Measurements from ENCODE around the gene PARVB.
"Not testable (repeated sequence)": the region's sequence is repeated elsewhere in the genome, so short reads cannot be mapped to it uniquely, and the experiment has no call there.

Gene PARVB

DNA sequence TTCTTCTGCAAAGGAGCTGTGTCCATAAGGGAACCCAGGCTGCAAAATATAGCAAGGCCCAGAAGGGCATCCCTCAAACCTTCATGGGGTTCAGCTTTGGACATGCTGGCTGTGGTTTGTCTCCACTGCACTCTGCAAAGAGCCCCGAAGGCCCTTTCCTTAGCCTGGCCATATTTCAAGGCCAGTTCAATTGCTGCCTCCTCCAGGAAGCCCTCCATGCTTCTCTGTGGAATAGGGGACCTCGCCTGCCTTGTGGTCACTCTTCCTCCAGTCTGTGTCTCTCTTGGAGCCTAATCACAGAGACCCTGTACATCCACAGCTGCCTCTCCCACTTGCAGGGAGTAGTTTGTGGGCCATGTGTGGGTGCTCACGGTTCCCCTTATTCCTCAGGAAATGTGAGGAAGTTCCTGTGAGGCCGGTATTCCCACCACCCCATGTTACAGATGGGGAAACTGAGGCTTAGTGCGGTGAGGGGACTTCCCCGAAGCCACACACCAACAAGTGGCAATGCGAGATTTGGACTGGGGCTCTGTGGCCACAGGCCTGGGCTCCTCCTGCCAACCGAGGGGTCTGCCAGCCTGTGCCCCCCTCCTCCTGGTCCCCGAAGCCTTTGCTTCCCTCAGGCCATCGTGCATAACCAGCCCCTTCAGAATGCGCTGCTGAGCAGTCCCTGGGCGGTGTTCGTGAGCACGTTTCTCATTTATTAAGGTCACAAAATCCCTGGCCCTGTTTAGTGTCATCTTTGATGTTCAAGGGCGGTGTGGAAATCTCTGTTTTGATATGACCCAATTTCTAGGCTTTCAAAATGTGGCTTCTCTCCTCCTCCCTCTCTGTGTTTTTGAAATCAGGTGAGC lies 65.8 kb downstream of the PARVB start:
- no peak for DNase-seq

DNA sequence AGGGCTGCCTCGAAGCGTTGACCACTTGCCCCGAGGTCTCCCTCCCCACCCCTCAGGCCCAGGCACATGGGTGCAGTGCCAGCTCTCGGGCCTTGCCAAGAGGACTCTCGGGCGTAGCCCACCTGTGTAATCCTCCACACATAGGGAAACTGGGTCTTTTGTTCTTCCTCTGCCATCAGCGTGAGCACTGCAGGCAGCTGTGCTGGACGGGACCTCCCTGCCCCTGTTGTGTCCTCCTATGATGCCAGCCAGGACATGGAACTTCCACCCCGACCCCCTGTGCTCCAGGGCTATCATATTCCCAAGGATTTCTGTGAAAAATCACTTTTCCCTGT lies 66.4 kb downstream of the PARVB start:
- DNase-seq: no peak

DNA sequence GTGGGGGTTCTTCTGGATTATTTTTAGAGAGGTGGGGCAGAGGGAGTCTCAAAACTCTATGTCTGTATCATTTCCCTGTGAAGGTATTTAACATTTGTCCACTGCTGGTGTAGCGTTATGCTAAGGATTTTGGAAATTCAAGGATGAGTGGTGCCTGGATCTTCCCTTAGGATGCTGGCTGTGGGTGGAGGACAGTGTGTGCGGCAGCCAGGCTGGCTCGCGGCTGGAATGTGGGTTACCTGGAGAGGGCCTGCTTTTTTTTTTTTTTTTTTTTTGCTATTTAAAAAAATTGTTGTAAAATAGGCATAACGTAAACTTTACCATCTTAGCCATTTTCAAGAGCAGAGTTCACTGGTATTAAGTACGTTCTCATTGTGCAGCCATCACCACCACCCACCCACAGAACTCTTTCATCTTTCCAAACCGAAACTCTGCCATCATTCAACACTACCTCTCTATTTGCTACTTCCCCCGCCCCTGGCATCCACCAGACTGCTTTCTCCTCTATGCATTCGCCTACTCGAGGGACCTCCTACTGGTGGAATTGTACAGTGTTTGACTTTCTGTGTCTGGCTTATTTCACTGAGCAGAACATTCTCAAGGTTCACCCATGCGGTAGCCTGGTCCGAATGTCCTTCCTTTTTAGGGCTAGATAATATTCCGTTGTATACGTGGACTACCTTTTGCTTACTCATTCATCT lies 67.1 kb downstream of the PARVB start:
- DNase-seq: no peak

DNA sequence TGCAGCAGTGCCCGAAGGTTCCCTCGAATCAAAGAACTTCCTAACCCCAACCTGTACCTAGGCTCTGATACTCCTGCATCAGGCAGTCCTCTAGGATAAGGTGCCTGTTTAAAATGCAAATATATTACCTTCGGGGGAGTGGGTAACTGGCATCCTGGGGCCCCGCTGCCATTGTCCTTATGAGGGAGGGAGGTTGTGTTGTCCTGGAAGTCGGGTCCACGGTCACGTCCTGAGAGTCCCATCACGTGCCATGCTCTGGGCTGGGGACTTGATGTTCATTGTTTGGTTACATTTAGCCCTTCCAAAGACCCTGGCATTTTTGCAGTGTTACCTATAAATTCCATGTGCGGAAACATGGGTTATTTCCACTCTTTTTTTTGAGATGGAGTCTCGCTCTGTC lies 67.6 kb downstream of the PARVB start:
- DNase-seq: no peak

DNA sequence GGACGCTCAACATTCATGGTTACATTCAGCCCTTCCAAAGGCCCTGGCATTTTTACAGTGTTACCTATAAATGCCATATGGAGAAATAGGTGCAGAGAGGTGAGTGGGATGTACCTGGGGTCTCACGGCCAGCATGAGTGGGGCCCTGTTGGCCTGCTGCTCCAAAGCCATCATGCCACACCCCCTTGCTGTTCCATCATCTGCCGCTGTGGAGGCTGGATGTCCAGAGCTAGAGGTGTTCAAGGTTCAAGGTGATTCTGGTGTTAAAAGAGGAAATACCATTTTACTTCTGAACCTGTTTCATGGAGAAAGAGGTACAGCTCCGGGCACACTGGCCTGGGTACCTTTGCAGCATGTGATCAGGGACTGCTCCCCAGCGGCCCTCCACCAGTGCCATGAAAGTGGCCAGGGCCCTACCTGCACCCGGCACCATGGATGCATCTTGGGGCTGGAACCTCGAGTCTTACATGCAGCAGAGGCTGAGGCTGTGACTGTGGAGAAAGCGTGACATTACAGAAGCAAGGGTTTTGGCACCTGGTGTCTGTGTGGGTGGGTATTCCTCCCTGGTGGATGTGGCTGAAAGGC lies 68.6 kb downstream of the PARVB start:
- DNase-seq: no peak

DNA sequence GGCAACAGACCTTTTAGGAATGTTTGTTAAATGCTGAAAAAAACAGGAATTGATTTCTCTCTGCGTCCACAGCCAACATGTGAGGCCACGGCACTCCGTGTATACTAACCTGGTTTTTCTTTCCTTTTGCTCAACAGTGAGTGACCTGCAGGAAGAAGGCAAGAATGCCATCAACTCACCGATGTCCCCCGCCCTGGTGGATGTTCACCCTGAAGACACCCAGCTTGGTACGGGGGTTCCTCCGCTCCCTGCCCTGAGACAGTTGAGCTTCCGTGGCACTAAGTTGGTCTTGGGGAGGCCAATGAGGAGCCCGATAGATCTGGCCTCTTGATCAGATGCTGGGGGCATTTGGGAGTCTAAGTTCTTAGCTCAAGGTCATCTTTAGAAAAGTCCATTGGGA lies 69.7 kb downstream of the PARVB start:
- no peak for DNase-seq

DNA sequence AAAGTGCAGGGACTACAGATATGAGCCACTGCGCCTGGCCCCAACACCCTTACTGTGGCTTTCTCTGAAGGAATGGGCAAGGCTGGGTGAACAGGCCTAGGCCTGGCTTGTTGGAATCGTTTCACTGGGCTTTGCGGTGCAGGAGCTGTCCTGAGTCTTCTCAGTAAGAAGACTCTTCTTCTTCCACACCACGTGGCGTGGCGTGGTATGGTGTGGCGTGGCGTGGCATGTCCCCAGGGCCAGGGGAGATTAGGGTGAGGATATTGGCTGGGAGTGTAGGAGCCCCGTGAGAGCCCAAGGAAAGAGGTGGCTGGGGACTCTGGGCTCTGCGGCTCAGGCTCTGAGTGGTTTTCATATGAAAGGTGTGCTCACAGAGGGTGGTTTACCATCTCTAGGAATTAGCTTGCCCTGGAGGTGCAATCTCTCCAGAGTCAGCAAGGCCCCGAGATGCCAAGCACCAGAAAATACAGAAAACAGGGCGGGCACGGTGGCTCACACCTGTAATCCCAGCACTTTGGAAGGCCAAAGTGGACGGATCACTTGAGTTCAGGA lies 70.7 kb downstream of the PARVB start:
- no peak for DNase-seq

DNA sequence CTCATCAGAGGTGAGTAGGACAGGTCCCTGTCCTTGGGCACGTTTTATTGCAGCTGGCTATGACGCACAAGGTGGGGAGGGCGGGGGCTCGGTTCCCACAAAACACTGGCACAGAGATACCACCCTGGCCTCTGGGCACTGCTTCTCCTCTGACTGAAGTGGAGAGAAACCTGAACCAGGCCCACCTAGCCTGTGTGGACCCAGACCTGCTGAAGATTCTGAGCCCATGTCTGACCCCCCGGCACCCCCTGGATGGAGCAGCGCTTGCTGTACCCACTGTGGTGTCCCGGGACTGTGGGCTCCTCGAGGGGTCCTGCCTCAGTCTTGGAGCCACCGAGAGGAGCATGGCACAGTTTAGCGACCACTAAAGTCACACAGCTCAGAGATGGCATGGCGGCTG lies 72.6 kb downstream of the PARVB start:
- no peak for DNase-seq

DNA sequence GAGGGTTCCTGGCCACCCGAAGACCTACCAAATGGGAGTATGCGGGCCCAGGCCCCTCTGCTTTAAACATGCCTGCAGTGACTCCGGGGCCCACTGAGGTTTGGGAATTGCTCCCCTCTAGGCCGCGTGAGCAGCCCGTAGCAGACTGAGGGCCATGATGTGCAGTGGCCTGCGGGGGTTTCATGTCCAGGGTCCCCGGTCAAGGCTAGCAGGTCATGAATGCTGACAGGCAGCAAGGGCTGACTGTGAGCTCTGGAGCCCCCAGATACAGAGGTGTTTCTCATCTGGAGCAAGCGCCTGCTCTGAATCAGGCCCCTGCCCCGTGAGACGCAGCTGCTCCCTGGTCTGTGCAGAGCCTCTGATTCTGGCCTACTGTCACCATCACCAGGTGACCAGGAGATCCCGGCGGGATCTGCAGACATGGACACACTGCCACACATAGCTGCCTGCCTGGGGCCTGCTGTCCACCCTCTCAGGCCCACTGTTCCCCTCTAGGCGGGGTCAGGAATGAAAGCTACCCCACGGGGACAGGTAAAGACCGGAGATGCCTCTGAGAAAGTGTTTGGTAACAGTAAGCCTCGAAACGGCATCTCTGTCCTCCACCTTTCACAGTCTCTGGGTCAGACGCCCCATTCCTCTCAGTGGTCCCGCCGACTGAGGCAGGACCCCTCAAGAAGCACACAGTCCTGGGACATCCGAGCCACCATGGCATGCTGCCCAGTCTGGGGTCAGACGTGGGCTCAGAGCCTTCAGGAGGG lies 73.3 kb downstream of the PARVB start:
- no peak for DNase-seq

DNA sequence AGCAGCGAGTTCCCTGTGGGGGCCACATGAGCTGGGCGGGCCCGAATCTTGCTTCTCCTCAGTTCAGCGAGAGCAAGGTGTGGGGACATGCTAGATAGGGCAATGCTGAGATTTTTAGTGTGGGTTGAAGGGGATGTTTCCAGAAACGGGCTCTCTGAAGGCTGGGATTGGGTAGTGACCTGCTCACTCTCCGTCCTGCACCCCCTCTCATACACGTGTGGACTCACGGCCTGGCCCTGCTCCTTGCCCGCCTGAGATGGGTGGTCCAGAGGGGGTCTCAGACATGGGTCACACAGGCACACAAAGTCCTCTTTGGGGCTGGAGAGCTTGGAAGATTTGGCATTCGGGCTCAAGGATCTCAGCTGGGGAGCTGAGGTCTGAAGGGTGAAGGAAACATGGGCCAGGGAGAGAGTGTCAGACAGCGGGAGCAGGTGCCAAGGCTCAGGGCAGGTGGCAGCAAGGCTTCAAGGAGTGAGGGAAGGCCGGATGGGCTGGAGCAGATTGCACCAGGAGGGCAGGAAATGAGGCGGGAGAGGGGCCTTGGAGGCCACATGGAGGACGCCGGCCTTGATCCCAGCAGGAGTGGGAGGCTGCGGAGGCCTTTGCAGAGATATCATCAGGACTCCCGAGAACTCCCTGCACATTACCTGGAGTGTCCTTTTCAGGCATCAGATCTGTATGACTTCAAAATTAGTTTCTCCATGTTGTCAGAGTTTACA lies 74.1 kb downstream of the PARVB start:
- no peak for DNase-seq

DNA sequence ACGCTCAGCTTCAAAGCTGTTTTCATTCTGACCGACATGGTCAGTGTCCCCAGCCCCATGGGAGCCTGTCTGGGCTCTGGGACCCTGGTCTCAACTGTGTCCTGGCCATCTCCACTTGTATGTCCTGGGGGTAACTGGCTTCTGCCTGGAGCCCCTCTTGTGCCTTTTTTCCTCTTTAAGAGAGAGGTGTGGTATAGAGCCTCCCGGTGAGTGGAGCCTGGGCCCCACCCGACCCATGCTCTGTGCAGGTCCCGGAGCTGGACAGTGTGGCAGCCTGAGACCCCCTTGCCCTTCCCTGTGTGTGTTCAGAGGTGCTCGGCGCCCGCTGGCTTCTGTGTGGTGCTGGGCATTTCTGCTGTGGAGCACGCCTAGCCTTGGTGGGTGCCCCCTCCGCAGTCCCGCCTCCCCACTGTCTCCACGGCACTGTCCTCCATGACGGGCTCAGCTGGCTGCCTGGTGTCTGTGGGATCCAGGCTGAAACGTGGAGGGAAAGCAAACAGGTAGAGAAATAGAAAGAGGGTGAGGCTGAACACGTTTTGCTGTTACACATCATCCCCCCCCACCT lies 74.9 kb downstream of the PARVB start:
- no peak for DNase-seq

DNA sequence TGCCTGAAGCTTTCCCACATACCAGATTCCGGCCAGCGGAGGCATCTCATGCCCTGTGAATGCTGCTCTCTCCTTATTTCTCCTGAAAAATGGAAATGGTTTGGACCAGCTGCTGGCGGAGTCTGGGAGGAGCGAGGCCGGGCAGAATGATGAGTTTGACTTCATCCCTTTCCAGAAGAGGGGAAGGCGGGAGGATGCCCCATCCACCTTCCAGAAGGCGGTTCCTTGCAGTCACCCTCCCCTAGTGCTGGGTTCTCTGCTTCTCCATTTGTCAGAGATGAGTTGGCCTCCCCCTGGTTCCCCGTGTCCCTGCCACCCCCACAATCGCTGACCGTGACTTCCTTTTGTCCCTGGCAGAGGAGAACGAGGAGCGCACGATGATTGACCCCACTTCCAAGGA lies 75.6 kb downstream of the PARVB start:
- DNase-seq: no peak

DNA sequence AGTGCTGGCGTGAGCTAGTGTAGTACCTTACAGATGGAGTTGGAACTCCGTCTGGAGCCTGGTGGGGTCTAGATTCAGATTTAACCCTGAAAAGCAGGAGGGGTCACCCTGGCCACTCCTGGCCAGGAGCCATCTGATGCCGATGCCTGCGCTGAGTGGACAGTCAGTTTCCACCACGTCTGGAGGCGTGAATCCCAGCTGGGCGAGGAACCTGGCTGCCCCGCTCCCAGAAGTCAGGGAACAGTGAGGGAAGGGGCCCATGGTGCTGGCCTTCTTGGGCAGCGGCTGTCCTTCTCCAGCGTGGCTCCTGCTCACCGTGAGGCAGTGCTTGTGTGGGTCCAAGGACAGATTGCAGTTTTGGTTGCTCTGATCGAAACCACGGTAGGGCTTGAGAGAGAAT lies 76.3 kb downstream of the PARVB start:
- DNase-seq: no peak

DNA sequence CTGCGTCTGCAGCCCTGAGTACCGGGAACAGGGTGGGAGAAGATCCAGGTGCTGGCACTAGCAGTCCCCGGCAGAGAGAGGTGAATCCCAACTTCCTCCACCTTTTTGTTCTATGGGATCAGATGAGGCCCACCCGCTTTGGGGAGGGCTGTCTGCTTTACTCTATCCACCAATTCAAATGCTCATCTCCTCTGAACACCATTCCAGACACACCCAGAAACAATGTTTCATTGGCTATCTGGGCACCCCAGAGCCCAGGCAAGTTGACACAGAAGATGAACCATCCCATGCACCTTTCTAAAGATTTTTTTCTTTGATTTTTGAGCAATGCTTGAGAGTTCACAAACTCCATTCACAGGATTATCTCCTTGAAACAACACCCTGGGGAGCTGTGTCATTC lies 78.0 kb downstream of the PARVB start:
- no peak for DNase-seq

DNA sequence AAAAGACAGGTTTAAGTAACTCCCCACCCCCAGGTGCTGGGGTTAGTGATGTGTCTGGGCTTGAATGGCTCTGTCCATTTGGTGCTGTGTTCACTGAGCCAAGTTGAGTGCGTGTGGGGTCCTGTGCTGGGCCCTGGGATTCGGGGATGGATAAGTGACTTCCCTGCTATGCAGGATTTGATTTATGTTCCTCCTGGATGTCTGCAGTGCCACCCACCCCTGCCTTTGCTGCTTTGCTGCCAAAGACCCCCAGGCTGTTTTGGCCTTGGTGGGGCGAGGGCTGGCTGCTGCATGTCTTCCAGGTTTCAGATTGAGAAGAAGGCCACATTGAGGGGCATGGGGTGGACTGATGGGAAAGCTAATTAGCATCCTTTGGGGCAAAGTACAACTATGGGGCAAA lies 78.8 kb downstream of the PARVB start:
- no peak for DNase-seq

DNA sequence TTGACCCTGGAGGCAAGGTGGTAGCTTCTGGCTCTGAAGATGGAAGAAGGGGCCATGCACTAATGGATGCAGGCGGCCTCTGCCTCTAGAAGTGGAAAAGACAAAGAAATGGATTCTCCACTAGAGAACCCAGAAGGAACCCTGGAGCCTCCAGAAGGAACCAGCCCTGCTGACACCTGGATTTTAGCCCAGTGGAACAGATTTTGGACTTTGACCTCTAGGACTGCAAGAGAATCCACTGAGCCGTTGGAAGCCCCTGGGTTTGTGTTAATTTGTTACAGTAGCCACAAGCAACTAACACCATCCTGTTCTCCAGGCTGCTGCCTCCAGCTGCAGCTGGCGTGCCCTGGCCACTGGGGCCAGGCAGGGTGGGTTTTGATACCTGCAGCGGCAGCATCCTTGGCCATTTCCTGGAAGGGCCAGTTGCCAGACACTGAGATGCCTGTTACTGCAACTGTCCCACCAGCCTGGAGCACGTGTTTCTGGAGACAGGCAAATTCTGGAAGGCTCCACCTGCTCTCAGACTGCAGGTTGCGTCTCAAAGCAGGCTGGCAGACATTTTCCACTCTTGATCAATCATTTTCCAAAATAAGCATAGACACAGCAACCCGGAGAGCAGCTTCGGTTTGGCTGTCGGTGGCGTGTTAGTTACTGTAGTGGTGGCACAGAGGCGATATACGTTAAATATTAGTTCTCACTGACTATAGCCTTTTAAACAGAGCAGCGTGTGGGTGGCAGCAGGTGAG lies 79.8 kb downstream of the PARVB start:
- DNase-seq: no peak

DNA sequence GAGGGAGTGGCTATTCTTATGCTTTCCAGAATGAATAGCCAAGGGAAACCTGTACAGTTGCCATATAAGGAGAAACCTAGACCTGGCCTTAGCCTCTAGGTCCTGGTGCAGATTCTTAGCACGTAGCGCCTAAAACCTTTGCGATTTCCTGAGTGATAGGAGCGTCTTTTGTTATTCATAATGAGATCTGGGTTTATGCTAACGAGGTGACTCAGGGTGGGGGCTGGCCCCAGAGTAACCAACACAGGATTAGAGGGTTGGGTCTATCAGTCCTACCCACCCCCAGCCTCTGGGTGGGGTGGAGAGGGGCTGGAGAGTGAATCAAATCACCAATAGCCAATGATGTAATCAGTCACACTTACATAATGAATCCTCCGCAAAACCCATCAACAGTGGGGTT lies 83.2 kb downstream of the PARVB start:
- no peak for DNase-seq

DNA sequence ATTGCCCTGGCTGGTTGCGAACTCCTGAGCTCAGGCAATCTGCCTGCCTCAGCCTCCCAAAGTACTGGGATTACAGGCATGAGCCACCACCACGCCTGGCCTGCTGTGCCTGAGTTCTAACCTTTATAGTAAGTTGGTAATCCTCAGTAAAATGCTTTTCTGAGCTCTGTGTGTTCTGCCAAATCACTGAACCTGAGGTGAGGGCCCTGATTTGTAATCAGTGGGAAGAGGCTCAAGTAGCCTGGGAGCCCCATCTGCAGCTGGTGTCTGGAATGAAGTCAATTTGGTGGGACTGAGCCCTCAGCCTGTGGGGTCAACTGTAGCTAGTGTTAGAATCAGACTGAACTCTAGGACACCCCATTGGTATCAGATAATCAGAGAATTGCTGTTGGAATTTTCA lies 84.0 kb downstream of the PARVB start:
- no peak for DNase-seq

DNA sequence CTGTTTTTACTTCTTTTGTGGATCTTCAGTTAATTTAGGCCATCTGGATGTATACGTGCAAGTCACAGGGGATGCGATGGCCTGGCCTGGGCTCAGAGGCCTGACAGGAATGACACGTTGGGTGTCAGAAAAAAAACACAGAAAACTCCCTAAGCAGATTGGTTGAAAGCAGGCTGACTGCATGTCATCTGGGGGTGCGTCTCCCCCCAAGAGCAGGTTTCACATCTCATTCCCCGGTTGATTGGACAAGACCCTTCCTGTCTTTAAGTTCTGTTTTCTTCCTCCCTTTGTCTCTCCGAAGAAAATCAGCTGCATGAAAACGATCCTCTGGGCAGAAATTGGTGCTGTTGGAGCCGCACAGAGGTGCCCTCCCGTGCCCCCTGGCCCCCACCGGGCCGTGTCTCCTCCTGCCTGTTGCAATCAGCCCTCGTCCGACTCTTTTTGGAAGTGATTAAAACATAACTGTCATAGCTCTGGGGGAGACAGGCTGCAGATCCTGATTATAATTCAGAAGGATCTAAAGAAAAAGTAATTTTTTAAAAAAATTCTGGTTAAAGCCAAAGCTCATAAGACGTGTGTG lies 84.8 kb downstream of the PARVB start:
- no peak for DNase-seq

DNA sequence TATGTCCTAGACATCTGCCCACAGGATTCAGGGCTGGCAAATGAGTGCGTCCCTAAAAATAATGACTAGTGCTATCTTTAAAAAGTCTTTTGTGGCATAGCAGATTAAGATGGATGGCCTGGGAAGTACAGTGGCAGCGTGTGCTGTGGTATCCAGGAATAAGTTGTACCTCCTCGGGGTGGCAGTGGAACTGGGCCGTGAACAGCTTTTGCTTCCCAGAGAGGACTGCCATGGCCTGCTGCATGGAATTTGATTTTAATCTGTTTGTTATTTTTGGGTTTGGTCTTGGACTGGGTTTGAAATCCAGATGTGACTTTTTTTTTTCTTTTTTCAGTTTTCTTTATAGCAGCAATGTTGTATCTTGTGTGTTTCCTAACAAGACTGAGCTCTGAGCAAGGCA lies 85.3 kb downstream of the PARVB start:
- DNase-seq: no peak

DNA sequence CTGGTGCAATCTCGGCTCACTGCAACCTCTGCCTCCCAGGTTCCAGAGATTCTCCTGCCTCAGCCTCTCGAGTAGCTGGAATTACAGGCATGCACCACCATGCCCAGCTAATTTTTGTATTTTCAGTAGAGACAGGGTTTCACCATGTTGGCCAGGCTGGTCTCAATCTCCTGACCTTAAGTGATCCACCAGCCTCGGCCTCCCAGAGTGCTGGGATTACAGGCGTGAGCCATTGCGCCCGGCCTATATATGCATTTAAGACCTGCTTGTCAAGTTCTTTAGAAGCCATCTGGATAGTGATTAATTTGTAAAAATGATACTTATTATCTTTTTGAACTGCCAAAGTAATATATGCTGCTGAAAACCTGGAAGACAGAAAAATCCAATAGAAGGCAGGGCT lies 86.6 kb downstream of the PARVB start:
- DNase-seq: not testable (repeated sequence)

All from NCI-H187 treated with DMSO at 0.1 percent for 48 hours (cell line).